Activated T-cell treated with anti-CD3 and anti-CD28 coated beads, Interleukin-2, amount 50 U/mL, for 24 hours (primary cell): ENCODE measurements around the gene DARS1.
A peak's percentile ranks its signal among the peaks of the same experiment; 100 is the strongest.

ENCODE experiments used
- DNase-seq: peaks from one replicate; pipeline ENCODE4 v3.0.0-alpha.2; 2020
- H3K27ac Mint-ChIP-seq: 2 replicates; pipeline ENCODE4 v1.8.0; 2020; ENCODE audit warnings: mild to moderate bottlenecking, mixed read lengths
- H3K27me3 Mint-ChIP-seq: 2 replicates; pipeline ENCODE4 v1.8.0; 2020; ENCODE audit warnings: mixed read lengths
- H3K36me3 Mint-ChIP-seq: 2 replicates; pipeline ENCODE4 v1.8.0; 2020; ENCODE audit warnings: low read depth, mixed read lengths
- H3K4me1 Mint-ChIP-seq: 2 replicates; pipeline ENCODE4 v1.8.0; 2020; ENCODE audit warnings: low read depth, mixed read lengths
- H3K4me3 Mint-ChIP-seq: 2 replicates; pipeline ENCODE4 v1.8.0; 2020; ENCODE audit warnings: mild to moderate bottlenecking, moderate library complexity, mixed read lengths
- H3K9me3 Mint-ChIP-seq: 2 replicates; pipeline ENCODE4 v1.8.0; 2020; ENCODE audit warnings: mixed read lengths

The DARS1 gene

GRCh38 chr2:136021976-136022375 is 36.5 kb upstream of the DARS1 start:
- no peak for DNase-seq
- no peaks in the 10 kb centered on the region for H3K36me3 Mint-ChIP-seq
- no peaks in the 10 kb centered on the region for H3K9me3 Mint-ChIP-seq
- no peak overlapping the region for H3K4me3 Mint-ChIP-seq
- H3K4me1 Mint-ChIP-seq, result peaks cover 14% of the 10 kb centered on the region
- no peak overlapping the region for H3K27ac Mint-ChIP-seq
- H3K27me3 Mint-ChIP-seq, result no peaks in the 10 kb centered on the region

DNA sequence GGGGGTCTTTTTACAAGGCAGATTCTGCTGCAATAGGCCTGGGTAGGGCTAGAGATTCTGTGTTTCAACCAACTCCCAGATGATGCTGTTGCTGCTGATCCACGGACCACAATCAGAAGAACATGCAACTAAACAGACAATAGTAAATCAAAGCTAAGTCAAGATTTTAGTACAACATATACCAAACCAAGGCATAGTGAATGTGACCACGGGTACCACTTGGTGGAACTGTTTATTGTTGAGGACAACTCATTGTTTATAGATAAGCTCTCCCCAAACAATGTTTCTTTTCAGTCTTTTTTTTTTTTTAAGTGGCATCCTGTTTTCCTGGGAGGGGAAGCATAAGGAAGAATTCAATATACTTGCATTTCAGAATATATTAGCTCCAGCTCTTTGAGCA is 36.0 kb upstream of the DARS1 start:
- no peaks in the 10 kb centered on the region for H3K27me3 Mint-ChIP-seq
- DNase-seq, result no peak
- H3K27ac Mint-ChIP-seq, result no peak overlapping the region
- H3K4me1 Mint-ChIP-seq, result peaks cover 14% of the 10 kb centered on the region
- H3K9me3 Mint-ChIP-seq, result no peaks in the 10 kb centered on the region
- no peak overlapping the region for H3K4me3 Mint-ChIP-seq
- H3K36me3 Mint-ChIP-seq, result no peaks in the 10 kb centered on the region

DNA sequence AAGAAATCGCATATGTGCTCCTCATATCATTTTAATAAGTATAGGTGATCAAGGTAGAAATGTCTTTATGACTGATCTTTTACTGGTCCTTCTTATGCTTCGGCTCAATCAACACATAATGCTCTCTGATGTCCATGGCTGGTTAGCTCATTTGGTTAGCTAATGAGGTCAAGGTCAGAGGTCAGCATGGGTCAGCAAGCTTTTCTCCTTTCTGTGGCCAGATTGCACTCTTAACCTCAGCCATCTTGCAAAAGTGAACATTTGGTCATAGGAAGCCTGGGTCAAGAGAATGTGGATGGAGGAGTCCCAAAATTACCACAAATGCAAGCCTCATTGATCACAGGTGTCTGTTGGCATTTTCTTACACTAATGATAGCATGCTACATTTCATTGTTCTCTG is 35.4 kb upstream of the DARS1 start:
- Mint-ChIP-seq H3K4me1 (peaks cover 13% of the 10 kb centered on the region), H3K36me3 (no peaks in the 10 kb centered on the region), H3K27me3 (no peaks in the 10 kb centered on the region), H3K4me3 (no peak overlapping the region), H3K9me3 (no peaks in the 10 kb centered on the region), H3K27ac (no peak overlapping the region)
- DNase-seq, result no peak

DNA sequence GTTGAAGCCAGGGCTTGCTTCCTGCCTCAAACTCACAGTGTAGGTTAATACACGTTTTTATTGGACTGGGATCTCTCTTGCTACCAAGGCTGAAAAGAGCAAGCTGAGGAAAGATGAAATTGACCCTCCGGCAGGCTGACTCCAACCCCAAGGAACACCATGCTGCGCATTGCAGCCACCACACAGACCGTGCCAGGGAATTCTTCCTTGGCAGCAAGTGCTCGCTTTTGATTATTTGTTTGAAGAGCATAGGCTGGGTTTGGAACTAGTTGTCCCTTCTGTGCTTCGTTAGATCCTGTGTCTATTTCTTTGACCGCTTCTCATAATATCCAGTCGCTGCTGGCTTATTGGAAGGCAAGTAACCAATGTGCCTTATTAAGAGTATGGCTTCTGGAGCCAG is 34.4 kb upstream of the DARS1 start:
- H3K27me3 Mint-ChIP-seq, result no peaks in the 10 kb centered on the region
- peaks cover 9% of the 10 kb centered on the region for H3K4me1 Mint-ChIP-seq
- H3K4me3 Mint-ChIP-seq, result no peak overlapping the region
- no peaks in the 10 kb centered on the region for H3K36me3 Mint-ChIP-seq
- DNase-seq, result no peak
- no peak overlapping the region for H3K27ac Mint-ChIP-seq
- H3K9me3 Mint-ChIP-seq, result no peaks in the 10 kb centered on the region

- H3K4me1 Mint-ChIP-seq, result peaks cover 9% of the 10 kb centered on the region
- H3K36me3 Mint-ChIP-seq, result no peaks in the 10 kb centered on the region
- H3K27ac Mint-ChIP-seq, result no peak overlapping the region
- no peak overlapping the region for H3K4me3 Mint-ChIP-seq
- no peak for DNase-seq
- H3K9me3 Mint-ChIP-seq, result no peaks in the 10 kb centered on the region
- no peaks in the 10 kb centered on the region for H3K27me3 Mint-ChIP-seq
These were observed 33.9 kb upstream of the DARS1 start for GRCh38 chr2:136019306-136019705.

- Mint-ChIP-seq H3K27ac (no peak overlapping the region), H3K27me3 (no peaks in the 10 kb centered on the region), H3K4me3 (no peak overlapping the region), H3K9me3 (no peaks in the 10 kb centered on the region), H3K36me3 (no peaks in the 10 kb centered on the region), H3K4me1 (peaks cover 16% of the 10 kb centered on the region)
- no peak for DNase-seq
These were observed 32.4 kb upstream of the DARS1 start for GRCh38 chr2:136017786-136018185.

DNA sequence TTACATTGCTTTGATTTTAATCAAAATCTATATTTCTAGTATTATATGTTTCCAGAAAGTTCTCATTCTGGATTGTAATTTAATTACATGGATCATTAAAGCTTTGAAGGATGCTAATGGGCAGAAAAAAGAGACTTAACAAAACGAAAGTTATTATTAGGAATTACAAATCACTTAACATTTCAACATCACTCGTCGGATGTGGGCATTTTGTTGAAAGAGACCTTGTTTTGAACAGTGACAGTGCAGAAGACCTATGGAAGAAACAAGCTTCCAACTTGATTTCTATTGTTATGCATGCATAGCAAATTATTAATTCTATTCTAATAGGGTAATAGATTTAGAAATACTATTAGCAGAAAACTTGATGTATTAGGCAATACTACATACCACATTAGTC is 31.4 kb upstream of the DARS1 start:
- Mint-ChIP-seq H3K4me3 (no peak overlapping the region), H3K9me3 (no peaks in the 10 kb centered on the region), H3K36me3 (no peaks in the 10 kb centered on the region), H3K27ac (no peak overlapping the region), H3K27me3 (no peaks in the 10 kb centered on the region), H3K4me1 (peaks cover 16% of the 10 kb centered on the region)
- no peak for DNase-seq

GRCh38 chr2:136016427-136016826 is 31.0 kb upstream of the DARS1 start:
- Mint-ChIP-seq H3K9me3 (no peaks in the 10 kb centered on the region), H3K4me3 (no peak overlapping the region), H3K36me3 (no peaks in the 10 kb centered on the region), H3K27me3 (no peaks in the 10 kb centered on the region), H3K27ac (no peak overlapping the region), H3K4me1 (peaks cover 16% of the 10 kb centered on the region)
- no peak for DNase-seq

DNA sequence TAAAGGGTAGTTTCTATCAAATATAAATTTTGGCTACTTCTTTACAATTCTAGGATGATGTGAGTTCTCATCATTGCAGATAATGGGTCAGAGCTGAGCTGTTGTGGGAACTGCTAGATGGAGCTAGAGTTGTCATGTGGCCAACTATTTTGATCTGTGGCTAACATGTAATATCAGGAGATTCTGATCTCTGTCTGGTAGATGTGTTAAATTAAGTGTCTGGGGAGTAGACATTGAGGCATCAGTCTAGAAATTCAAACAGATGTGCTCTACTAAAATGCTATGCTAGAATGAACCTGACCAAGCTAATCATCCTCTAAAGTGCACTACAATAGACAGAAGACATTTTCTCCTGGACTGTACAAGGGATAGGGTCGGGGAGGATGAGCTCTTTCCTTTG is 30.3 kb upstream of the DARS1 start:
- no peaks in the 10 kb centered on the region for H3K36me3 Mint-ChIP-seq
- no peaks in the 10 kb centered on the region for H3K9me3 Mint-ChIP-seq
- peaks cover 16% of the 10 kb centered on the region for H3K4me1 Mint-ChIP-seq
- no peaks in the 10 kb centered on the region for H3K27me3 Mint-ChIP-seq
- H3K27ac Mint-ChIP-seq, result no peak overlapping the region
- no peak overlapping the region for H3K4me3 Mint-ChIP-seq
- DNase-seq, result no peak

- Mint-ChIP-seq H3K9me3 (no peaks in the 10 kb centered on the region), H3K4me3 (no peak overlapping the region), H3K36me3 (no peaks in the 10 kb centered on the region), H3K27me3 (no peaks in the 10 kb centered on the region), H3K4me1 (peaks cover 16% of the 10 kb centered on the region), H3K27ac (no peak overlapping the region)
- no peak for DNase-seq
These were observed 29.0 kb upstream of the DARS1 start for GRCh38 chr2:136014411-136014810.

DNA sequence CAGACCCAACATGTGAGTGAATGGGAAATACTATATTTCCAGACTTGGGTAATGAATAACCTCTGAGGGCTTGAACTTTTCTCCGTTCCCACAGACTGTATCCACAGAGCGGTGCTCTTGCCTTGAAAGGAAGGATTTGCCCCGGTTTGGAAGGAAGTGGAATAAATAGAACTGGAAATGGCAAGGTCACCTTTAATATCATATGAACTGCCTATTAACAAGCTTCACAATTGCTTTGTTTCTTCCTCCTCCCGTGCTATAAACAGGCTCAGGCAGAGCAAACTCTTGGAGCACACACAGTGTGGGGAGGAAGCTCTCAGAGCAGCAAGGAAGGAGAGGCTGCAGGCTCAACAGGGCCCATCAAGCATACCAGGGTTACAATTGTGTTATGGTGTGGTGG is 28.5 kb upstream of the DARS1 start:
- DNase-seq, result no peak
- Mint-ChIP-seq H3K4me1 (peaks cover 14% of the 10 kb centered on the region), H3K4me3 (no peak overlapping the region), H3K9me3 (no peaks in the 10 kb centered on the region), H3K27me3 (no peaks in the 10 kb centered on the region), H3K27ac (no peak overlapping the region), H3K36me3 (no peaks in the 10 kb centered on the region)

DNA sequence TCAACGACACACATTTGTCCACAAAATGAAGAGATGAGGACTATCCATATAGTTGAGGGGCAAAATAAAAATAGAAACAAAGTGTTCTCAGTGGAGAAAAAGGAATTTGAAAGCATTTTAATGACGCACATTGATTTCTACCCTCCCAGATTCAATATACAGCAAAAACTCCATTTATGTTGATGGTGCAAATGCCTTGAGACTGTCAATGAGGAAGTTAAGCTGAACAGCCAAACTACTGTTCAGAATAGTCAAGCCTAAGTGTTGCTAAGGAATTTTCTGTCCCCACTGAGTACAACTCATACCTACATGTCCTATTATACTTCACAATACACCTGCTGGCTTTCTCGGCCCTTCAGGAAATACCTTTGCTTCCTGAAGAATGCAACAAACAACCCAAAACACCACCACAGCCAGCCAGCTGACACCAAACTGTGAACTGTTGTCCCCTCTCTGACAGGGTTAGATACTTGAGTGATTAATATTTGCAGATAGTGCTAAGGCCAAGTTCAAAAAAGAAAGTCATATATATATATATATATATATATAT is 27.8 kb upstream of the DARS1 start:
- H3K27ac Mint-ChIP-seq, result no peak overlapping the region

GRCh38 chr2:136012315-136012714 is 26.9 kb upstream of the DARS1 start:
- Mint-ChIP-seq H3K9me3 (no peaks in the 10 kb centered on the region), H3K4me3 (no peak overlapping the region), H3K27ac (no peak overlapping the region), H3K27me3 (no peaks in the 10 kb centered on the region), H3K4me1 (peaks cover 26% of the 10 kb centered on the region), H3K36me3 (no peaks in the 10 kb centered on the region)
- DNase-seq, result no peak

More for the DNA sequence above, 27.8 kb upstream of the DARS1 start:
- DNase-seq, result no peak
- H3K27me3 Mint-ChIP-seq, result no peaks in the 10 kb centered on the region
- H3K4me3 Mint-ChIP-seq, result no peak overlapping the region
- no peaks in the 10 kb centered on the region for H3K36me3 Mint-ChIP-seq
- peaks cover 19% of the 10 kb centered on the region for H3K4me1 Mint-ChIP-seq
- no peaks in the 10 kb centered on the region for H3K9me3 Mint-ChIP-seq

GRCh38 chr2:136010126-136010525 is 24.7 kb upstream of the DARS1 start:
- DNase-seq, result no peak
- Mint-ChIP-seq H3K27me3 (no peaks in the 10 kb centered on the region), H3K27ac (no peak overlapping the region), H3K4me1 (peaks cover 37% of the 10 kb centered on the region), H3K9me3 (no peaks in the 10 kb centered on the region), H3K36me3 (no peaks in the 10 kb centered on the region), H3K4me3 (no peak overlapping the region)

DNA sequence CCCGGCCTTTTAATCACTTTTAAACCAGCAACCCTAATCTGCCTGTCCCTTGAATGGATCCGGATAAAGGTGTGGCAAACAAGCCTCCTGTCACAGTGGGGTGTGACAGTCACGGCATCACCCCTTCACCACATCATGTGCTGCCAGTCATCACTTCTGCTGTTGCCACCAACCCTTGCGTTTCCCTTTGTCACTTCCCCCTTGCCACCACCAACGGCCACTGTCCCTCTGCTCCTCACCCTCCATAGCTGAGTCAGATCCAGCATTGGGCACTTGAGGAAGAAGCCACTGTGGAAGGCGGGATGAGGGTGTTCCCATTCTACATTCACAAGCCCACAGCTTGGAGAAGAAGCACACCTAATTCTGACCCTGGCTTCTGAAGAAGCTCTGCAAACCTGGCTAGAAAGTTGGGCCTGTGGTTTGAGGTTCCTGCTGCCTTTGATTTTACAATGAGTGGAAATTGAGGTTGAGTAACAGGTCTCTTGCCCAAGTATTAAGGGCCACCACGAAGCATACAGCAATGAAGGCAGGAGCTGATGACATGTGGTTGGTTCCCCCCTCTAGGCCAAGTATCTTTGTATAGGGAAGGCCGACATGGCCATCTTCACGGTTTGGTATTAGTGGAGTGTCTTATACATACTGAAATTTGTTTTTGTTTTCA is 22.9 kb upstream of the DARS1 start:
- peak overlapping the region; percentile 81 for H3K27ac Mint-ChIP-seq
- peak; percentile 67 for DNase-seq
- peak overlapping the region; percentile 5 for H3K4me3 Mint-ChIP-seq
- no peaks in the 10 kb centered on the region for H3K9me3 Mint-ChIP-seq
- H3K36me3 Mint-ChIP-seq, result peaks cover 2% of the 10 kb centered on the region
- no peaks in the 10 kb centered on the region for H3K27me3 Mint-ChIP-seq
- H3K4me1 Mint-ChIP-seq, result peaks cover 46% of the 10 kb centered on the region

GRCh38 chr2:136006658-136007057 is 21.2 kb upstream of the DARS1 start:
- Mint-ChIP-seq H3K36me3 (peaks cover 2% of the 10 kb centered on the region), H3K4me1 (peaks cover 40% of the 10 kb centered on the region), H3K4me3 (no peak overlapping the region), H3K27me3 (no peaks in the 10 kb centered on the region), H3K27ac (peak overlapping the region; percentile 67), H3K9me3 (no peaks in the 10 kb centered on the region)
- DNase-seq, result no peak
